H1 (cell line): ENCODE measurements around the gene CD300LF. TPM values are rescaled to one million over a fixed set of nuclear protein-coding genes. Genes with fewer than 3 reads are reported as not detected.

Source experiments
- CTCF ChIA-PET: fragments of 300-600 bp; sonication (Branson Sonifier 250); formaldehyde crosslinking; loops from one replicate; lab custom pipeline; 2021; ENCODE audit not compliant: partially characterized antibody; lab: Charles Lee
- POLR2A ChIA-PET: fragments of 300-600 bp; sonication (Branson Sonifier 250); formaldehyde crosslinking; loops from one replicate; lab custom pipeline; 2021; ENCODE audit warnings: inconsistent platforms; ENCODE audit not compliant: partially characterized antibody; lab: Charles Lee
- DNase-seq, 2 experiments: peaks; one replicate each; pipeline versions ENCODE4 v3.0.0 to v3.0.0-alpha.2; 2010 to 2022; ENCODE audit warnings: low spot score in 2 of 2, low read depth in 1 of 2, mixed read lengths in 1 of 2
- FAIRE-seq: peaks from 2 replicates; lab custom pipeline; 2011; peaks lifted over from hg19 to GRCh38; lab: Jason Lieb, UNC
- H2AFZ ChIP-seq: 2 replicates; pipeline ENCODE4 v1.8.1; 2012; ENCODE audit warnings: low read length, inconsistent platforms
- H2AK5ac ChIP-seq: 2 replicates; pipeline ENCODE4 v1.6.1; 2013; ENCODE audit warnings: low read depth, low read length
- H2BK120ac ChIP-seq: replicated peaks from 2 replicates; pipeline ENCODE3; 2013; ENCODE audit warnings: low read depth, low read length, inconsistent platforms
- H2BK12ac ChIP-seq: 2 replicates; pipeline ENCODE4 v1.6.1; 2013; ENCODE audit warnings: low read depth, low read length
- H2BK15ac ChIP-seq: 2 replicates; pipeline ENCODE4 v1.6.1; 2013; ENCODE audit warnings: low read length
- H2BK20ac ChIP-seq: 2 replicates; pipeline ENCODE4 v1.6.1; 2013; ENCODE audit warnings: low read length
- H2BK5ac ChIP-seq: 2 replicates; pipeline ENCODE4 v1.6.1; 2013; ENCODE audit warnings: low read depth, low read length
- H3K14ac ChIP-seq: 2 replicates; pipeline ENCODE4 v1.6.1; 2013; ENCODE audit warnings: inconsistent platforms; ENCODE audit not compliant: insufficient read length
- H3K18ac ChIP-seq: 2 replicates; pipeline ENCODE4 v1.6.1; 2013; ENCODE audit warnings: low read length; ENCODE audit errors: extremely low read depth
- H3K23ac ChIP-seq: 2 replicates; pipeline ENCODE4 v1.6.1; 2013; ENCODE audit warnings: inconsistent platforms; ENCODE audit not compliant: insufficient read length
- H3K23me2 ChIP-seq: 2 replicates; pipeline ENCODE4 v1.6.1; 2013; ENCODE audit warnings: low read depth, low read length
- H3K27ac ChIP-seq: 2 replicates; pipeline ENCODE4 v1.6.1; 2011; ENCODE audit warnings: low read depth, low read length, inconsistent platforms
- H3K27me3 ChIP-seq, 4 experiments: replicated peaks in 1 of 4; 1 replicate in 1 of 4; 2 replicates in 3 of 4; pipeline versions ENCODE4 v1.6.1 to v1.8.1; 2011 to 2013; ENCODE audit warnings: low read length in 3 of 4, mild to moderate bottlenecking in 3 of 4, inconsistent platforms in 2 of 4, mixed read lengths in 2 of 4, moderate library complexity in 1 of 4; ENCODE audit not compliant: control insufficient read depth in 3 of 4, insufficient read depth in 3 of 4; ENCODE audit errors: extremely low read depth in 1 of 4
- H3K36me3 ChIP-seq, 4 experiments: 2 replicates each; pipeline versions ENCODE4 v1.6.1 to v1.8.1; 2011 to 2013; ENCODE audit warnings: mild to moderate bottlenecking in 4 of 4, low read length in 3 of 4, moderate library complexity in 2 of 4, control low read depth in 1 of 4, inconsistent platforms in 1 of 4; ENCODE audit not compliant: insufficient read depth in 4 of 4, control insufficient read depth in 2 of 4
- H3K4ac ChIP-seq: replicated peaks from 2 replicates; pipeline ENCODE3; 2013; ENCODE audit warnings: low read length, low read depth, mixed read lengths, inconsistent platforms; ENCODE audit not compliant: insufficient read length
- H3K4me1 ChIP-seq, 4 experiments: replicated peaks in 1 of 4; 1 replicate in 1 of 4; 2 replicates in 3 of 4; pipeline versions ENCODE4 v1.6.1 to v1.8.1; 2011 to 2013; ENCODE audit warnings: low read length in 3 of 4, inconsistent platforms in 2 of 4, mixed read lengths in 1 of 4; ENCODE audit not compliant: insufficient read depth in 4 of 4, control insufficient read depth in 3 of 4
- H3K4me2 ChIP-seq, 2 experiments: 2 replicates each; pipeline versions ENCODE4 v1.6.1 to v1.8.1; 2011 to 2013; ENCODE audit warnings: low read depth in 2 of 2, low read length in 2 of 2, control low read depth in 1 of 2, inconsistent platforms in 1 of 2, mild to moderate bottlenecking in 1 of 2; ENCODE audit not compliant: insufficient read depth in 1 of 2
- H3K4me3 ChIP-seq, 4 experiments: fragments of 200-600, 300-600 bp in 1 of 4; sonication (generic), shearing (Covaris generic), sonication (Bioruptor Twin) in 1 of 4; 2 replicates each; pipeline versions ENCODE4 v1.5.1 to v1.8.1; 2011 to 2016; ENCODE audit warnings: low read length in 4 of 4, low read depth in 3 of 4, control low read depth in 2 of 4, inconsistent platforms in 2 of 4, mild to moderate bottlenecking in 2 of 4, mixed read lengths in 1 of 4, moderate library complexity in 1 of 4; ENCODE audit not compliant: insufficient read depth in 2 of 4; ENCODE audit errors: extremely low read depth in 1 of 4
- H3K56ac ChIP-seq: replicated peaks from 2 replicates; pipeline ENCODE3; 2013; ENCODE audit warnings: low read depth, mild to moderate bottlenecking, mixed read lengths, low read length, inconsistent platforms; ENCODE audit not compliant: insufficient read length
- H3K79me1 ChIP-seq: 2 replicates; pipeline ENCODE4 v1.6.1; 2013; ENCODE audit warnings: low read depth, low read length, control low read depth
- H3K79me2 ChIP-seq, 2 experiments: 2 replicates each; pipeline versions ENCODE4 v1.6.1 to v1.8.1; 2012 to 2013; ENCODE audit warnings: low read length in 2 of 2, mild to moderate bottlenecking in 2 of 2, inconsistent platforms in 1 of 2; ENCODE audit not compliant: insufficient read depth in 2 of 2, control insufficient read depth in 1 of 2
- H3K9ac ChIP-seq, 4 experiments: replicated peaks in 1 of 4; 1 replicate in 1 of 4; 2 replicates in 3 of 4; pipeline versions ENCODE4 v1.6.1 to v1.8.1; 2011 to 2013; ENCODE audit warnings: low read depth in 3 of 4, low read length in 3 of 4, control low read depth in 2 of 4, mild to moderate bottlenecking in 2 of 4, moderate library complexity in 2 of 4, inconsistent platforms in 1 of 4; ENCODE audit errors: extremely low read depth in 1 of 4
- H3K9me3 ChIP-seq, 2 experiments: 2 replicates each; pipeline versions ENCODE4 v1.6.1 to v1.8.1; 2012 to 2013; ENCODE audit warnings: mild to moderate bottlenecking in 2 of 2, moderate library complexity in 2 of 2, control low read depth in 1 of 2, inconsistent platforms in 1 of 2, low read depth in 1 of 2, low read length in 1 of 2, mixed read lengths in 1 of 2; ENCODE audit not compliant: insufficient read depth in 2 of 2
- H4K20me1 ChIP-seq, 2 experiments: replicated peaks in 1 of 2; 2 replicates each; pipeline versions ENCODE3 to v1.8.1; 2011 to 2013; ENCODE audit warnings: inconsistent platforms in 2 of 2, low read length in 2 of 2, mild to moderate bottlenecking in 1 of 2; ENCODE audit not compliant: insufficient read depth in 2 of 2, control insufficient read depth in 1 of 2
- H4K5ac ChIP-seq: 2 replicates; pipeline ENCODE4 v1.6.1; 2013; ENCODE audit warnings: low read length, low read depth, mixed read lengths, inconsistent platforms; ENCODE audit not compliant: insufficient read length
- H4K8ac ChIP-seq: 2 replicates; pipeline ENCODE4 v1.8.0; 2013; ENCODE audit warnings: mild to moderate bottlenecking, moderate library complexity, low read length, inconsistent platforms; ENCODE audit not compliant: insufficient read depth; ENCODE audit errors: extremely low read depth
- H4K91ac ChIP-seq: replicated peaks from 2 replicates; pipeline ENCODE3; 2013; ENCODE audit warnings: low read length, mixed read lengths, inconsistent platforms; ENCODE audit not compliant: insufficient read length
- ASH2L ChIP-seq: fragments of 200-600, 300-600 bp; sonication (generic); IDR thresholded peaks from one replicate; pipeline ENCODE4 v1.7.1; 2017; ENCODE audit warnings: low read length
- CHD1 ChIP-seq: IDR thresholded peaks from 2 replicates; pipeline ENCODE4 v1.6.1; 2012; ENCODE audit warnings: low read depth, low read length, improper control_type of control experiment
- CREB1 ChIP-seq: IDR thresholded peaks from 2 replicates; pipeline ENCODE4 v1.6.1; 2012; ENCODE audit warnings: inconsistent platforms
- EZH2 ChIP-seq: fragments of 200-600 bp; sonication (generic); IDR thresholded peaks from 2 replicates; pipeline ENCODE4 v1.7.1; 2012; ENCODE audit warnings: low read depth, mild to moderate bottlenecking, moderate library complexity, low read length, inconsistent platforms; ENCODE audit not compliant: severe bottlenecking
- MAFK ChIP-seq: IDR thresholded peaks from 2 replicates; pipeline ENCODE4 v1.6.1; 2012; ENCODE audit warnings: low read depth, mild to moderate bottlenecking, improper control_type of control experiment, low read length
- NRF1 ChIP-seq: IDR thresholded peaks from 2 replicates; pipeline ENCODE4 v1.6.1; 2011; ENCODE audit warnings: mild to moderate bottlenecking, low read depth, low read length, improper control_type of control experiment
- RXRA ChIP-seq: IDR thresholded peaks from 2 replicates; pipeline ENCODE4 v1.6.1; 2011; ENCODE audit warnings: low read depth, mild to moderate bottlenecking, low read length, moderate library complexity; ENCODE audit not compliant: insufficient read depth
- SP2 ChIP-seq: IDR thresholded peaks from 2 replicates; pipeline ENCODE4 v1.6.1; 2012; ENCODE audit warnings: mild to moderate bottlenecking, low read length, inconsistent platforms
- WGBS, 2 experiments: shearing (Covaris generic) in 1 of 2; methylation state at CpG; one replicate each; pipeline versions ENCODE4 v1.1.6 to v1.1.7; 2013 to 2015; ENCODE audit warnings: low lambda C conversion rate in 2 of 2, mixed read lengths in 2 of 2, inconsistent platforms in 1 of 2, low coverage in 1 of 2, missing lambda C conversion rate in 1 of 2; ENCODE audit not compliant: insufficient replicate concordance in 2 of 2, insufficient coverage in 1 of 2, insufficient read length in 1 of 2; ENCODE audit errors: extremely low coverage in 1 of 2, missing lambda C conversion rate in 1 of 2; 5-methylcytosine and 5-hydroxymethylcytosine counted together
- polyA plus RNA-seq, 7 experiments: library from polyadenylated mRNA; depleted of rRNA in 3 of 7; stranded (reverse) in 5 of 7; unstranded in 2 of 7; fragments of >200 nt in 5 of 7; fragments of 200-250 nt in 2 of 7; gene quantifications; 1 replicate in 5 of 7; 2 replicates in 1 of 7; 4 replicates in 1 of 7; pipeline versions ENCODE4 v1.2.1 to v1.2.3, GENCODE V29; 2011 to 2013; ENCODE audit warnings: missing spikeins in 2 of 7, mixed read lengths in 2 of 7
- total RNA-seq: library from RNA; stranded (reverse); fragmentation: NEBNext Ultra II Directional; extraction: Animal tissue kit (Norgen Biotek cat#: 25700); gene quantifications from 2 replicates; pipeline ENCODE4 v1.2.1, GENCODE V29; 2021
- TF ChIP-seq, protein P1 (sequence below): IDR thresholded peaks from 2 replicates; pipeline ENCODE4 v1.6.1; 2012; ENCODE audit warnings: inconsistent platforms

CD300LF gene
- total and polyA plus RNA-seq, 2 of the 8 experiments (the other 6 are each of a cell fraction or from before 2014, with no cell fraction given), result not detected

DNA sequence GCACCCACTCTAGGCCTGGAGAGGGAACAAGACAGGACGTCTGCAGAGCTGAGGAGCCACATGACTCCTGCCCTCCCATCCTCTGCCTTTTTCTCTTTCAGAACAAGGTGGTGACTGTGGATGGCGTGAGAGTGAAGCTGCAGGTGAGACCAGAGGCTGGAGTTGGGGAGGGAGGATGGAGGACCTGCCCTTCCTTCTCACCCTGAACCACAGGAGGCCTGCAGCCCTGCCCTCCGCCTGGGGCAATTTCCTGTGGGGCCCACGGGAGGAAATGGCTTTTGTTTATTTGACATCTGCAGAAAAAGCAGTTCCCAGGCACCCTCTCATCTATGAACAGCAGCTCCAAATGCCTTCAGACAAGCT, 29.4 kb upstream of the CD300LF start:
- Histone ChIP-seq H2BK12ac (peak overlapping the region; percentile 63; the same call in 1 of the 2 replicates), H3K79me2 (no peaks in the 10 kb centered on the region), H3K23ac (no peak overlapping the region), H3K36me3 (no peaks in the 10 kb centered on the region), H2BK120ac (no peak overlapping the region), H2AFZ (no peak overlapping the region), H3K27me3 (peaks cover 0 to 3% (median 0%) of the 10 kb centered on the region in 4 experiments; a peak in 2 of 7 replicates), H3K14ac (no peak overlapping the region), H3K4ac (no peak overlapping the region), H4K5ac (no peak overlapping the region), H3K9ac (no peak overlapping the region), H2BK20ac (no peak overlapping the region), H3K23me2 (peaks cover 6% of the 10 kb centered on the region; the same call in 1 of the 2 replicates), H3K79me1 (no peaks in the 10 kb centered on the region), H2BK5ac (peak overlapping the region; percentile 53; the same call in 1 of the 2 replicates), H3K4me1 (peaks cover 10 to 29% (median 19%) of the 10 kb centered on the region in 4 experiments), H3K4me2 (no peak overlapping the region), H4K8ac (no peak overlapping the region), H3K4me3 (no peak overlapping the region), H3K18ac (peak overlapping the region; percentile 68; the same call in 1 of the 2 replicates), H3K27ac (no peak overlapping the region), H3K56ac (no peak overlapping the region), H4K91ac (peak overlapping the region; percentile 77), H2BK15ac (0 out of 2 replicates have a peak overlapping the region, but pooled peaks have one; percentile 8), H3K9me3 (no peaks in the 10 kb centered on the region), H2AK5ac (0 out of 2 replicates have a peak overlapping the region, but pooled peaks have one; percentile 55), H4K20me1 (no peaks in the 10 kb centered on the region)
- CTCF ChIA-PET, result interaction anchor here (0.8 to 3.2 kb wide), 14 partner anchors 10 to 176 kb away, joined by 3 to 23 read pairs (median 4); no protein-coding TSS in a partner anchor
- no peak for FAIRE-seq
- DNase-seq, result no peak
- TF ChIP-seq ASH2L (no peak), SP2 (no peak), MAFK (no peak), NRF1 (no peak), CREB1 (no peak), EZH2 (no peak), RXRA (no peak), CHD1 (no peak)
- TF ChIP-seq, protein P1, sequence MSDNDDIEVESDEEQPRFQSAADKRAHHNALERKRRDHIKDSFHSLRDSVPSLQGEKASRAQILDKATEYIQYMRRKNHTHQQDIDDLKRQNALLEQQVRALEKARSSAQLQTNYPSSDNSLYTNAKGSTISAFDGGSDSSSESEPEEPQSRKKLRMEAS, result no peak
- POLR2A ChIA-PET, result interaction anchor here (0.7 to 1.8 kb wide), 5 partner anchors 8 to 41 kb away, joined by 3 to 4 read pairs (median 3); partner anchors contain the start of gene NAT9
- 68% methylated on average over 3 of the region's 4 CpGs; no CpG with 5 or more reads in 1 of the 2 experiments for WGBS, 2 experiments
